RWPE1 (cell line): ENCODE data around the gene UQCC2.

ENCODE experiments used
- CTCF ChIA-PET: fragments of 350-600 bp; sonication (Branson Sonifier 250); formaldehyde crosslinking; extraction: SDS; loops from one replicate; lab custom pipeline; 2021; lab: Yijun Ruan, JAX
- POLR2A ChIA-PET: fragments of 400-600 bp; formaldehyde crosslinking; extraction: SDS; loops from one replicate; lab custom pipeline; 2020; ENCODE audit warnings: antibody characterized with exemption; ENCODE audit not compliant: low non-redundant PET; lab: Yijun Ruan, JAX
- DNase-seq: peaks from one replicate; pipeline ENCODE4 v3.0.0; 2012; ENCODE audit warnings: low spot score
- H3K27ac ChIP-seq: fragments of 450-650 bp; 2 replicates; pipeline ENCODE4 v1.5.1; 2017
- TF ChIP-seq, protein P1 (sequence below): fragments of 450-650 bp; conservative IDR thresholded peaks from 2 replicates; pipeline ENCODE4 v1.5.1; 2017; ENCODE audit warnings: low read depth, mild to moderate bottlenecking

Gene UQCC2

GRCh38 chr6:33733709-33734007 is 22.2 kb upstream of the UQCC2 start:
- H3K27ac ChIP-seq = no peak overlapping the region
- POLR2A ChIA-PET = no interaction called here
- TF ChIP-seq, protein P1, sequence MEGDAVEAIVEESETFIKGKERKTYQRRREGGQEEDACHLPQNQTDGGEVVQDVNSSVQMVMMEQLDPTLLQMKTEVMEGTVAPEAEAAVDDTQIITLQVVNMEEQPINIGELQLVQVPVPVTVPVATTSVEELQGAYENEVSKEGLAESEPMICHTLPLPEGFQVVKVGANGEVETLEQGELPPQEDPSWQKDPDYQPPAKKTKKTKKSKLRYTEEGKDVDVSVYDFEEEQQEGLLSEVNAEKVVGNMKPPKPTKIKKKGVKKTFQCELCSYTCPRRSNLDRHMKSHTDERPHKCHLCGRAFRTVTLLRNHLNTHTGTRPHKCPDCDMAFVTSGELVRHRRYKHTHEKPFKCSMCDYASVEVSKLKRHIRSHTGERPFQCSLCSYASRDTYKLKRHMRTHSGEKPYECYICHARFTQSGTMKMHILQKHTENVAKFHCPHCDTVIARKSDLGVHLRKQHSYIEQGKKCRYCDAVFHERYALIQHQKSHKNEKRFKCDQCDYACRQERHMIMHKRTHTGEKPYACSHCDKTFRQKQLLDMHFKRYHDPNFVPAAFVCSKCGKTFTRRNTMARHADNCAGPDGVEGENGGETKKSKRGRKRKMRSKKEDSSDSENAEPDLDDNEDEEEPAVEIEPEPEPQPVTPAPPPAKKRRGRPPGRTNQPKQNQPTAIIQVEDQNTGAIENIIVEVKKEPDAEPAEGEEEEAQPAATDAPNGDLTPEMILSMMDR = no peak
- CTCF ChIA-PET = no interaction called here
- no peak for DNase-seq

DNA sequence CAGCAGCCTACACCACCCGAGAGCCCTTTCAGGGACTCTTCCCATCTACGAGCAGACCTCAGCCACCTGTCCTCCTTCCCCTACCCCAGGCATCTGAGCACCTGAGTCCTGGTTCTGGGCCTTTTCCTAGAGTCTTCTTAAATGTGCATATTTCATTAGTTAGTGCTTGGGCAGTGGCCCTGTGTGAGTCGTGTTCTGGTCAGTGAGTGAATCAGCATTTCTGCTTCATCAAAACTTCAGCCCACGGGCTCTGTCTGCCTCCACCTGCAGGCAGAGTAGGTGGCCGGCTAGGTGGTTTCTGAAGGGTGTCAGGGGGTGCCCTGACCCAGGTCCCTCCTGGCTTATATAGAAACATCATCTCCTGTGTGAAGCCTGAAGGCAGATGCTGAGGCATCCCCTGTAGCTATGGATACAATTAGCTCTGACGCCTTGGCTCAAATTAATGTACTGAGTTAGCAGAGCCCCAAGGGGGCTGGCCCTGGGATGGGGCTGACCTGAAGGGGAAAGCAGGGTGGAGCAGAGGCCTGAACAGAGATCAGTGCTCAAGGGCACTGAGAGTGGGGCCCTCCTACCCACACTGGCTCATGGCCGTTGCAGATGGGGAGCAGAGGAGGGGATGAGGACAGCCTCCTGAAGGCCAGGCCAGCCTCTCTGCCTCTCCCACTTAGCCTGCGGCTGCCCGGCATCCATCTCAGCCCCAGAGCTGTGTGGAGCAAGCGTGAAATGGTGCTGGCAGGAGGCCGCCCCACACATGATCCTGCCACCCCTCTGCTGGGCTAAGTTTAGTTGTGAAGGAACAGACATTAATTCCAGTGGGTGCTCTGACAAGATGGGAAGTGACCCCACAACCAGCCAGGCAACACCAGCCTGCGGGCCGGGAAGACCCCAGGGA is 21.6 kb upstream of the UQCC2 start:
- DNase-seq = no peak
- no peak overlapping the region for H3K27ac ChIP-seq
- POLR2A ChIA-PET = no interaction called here
- TF ChIP-seq, protein P1 = no peak
- CTCF ChIA-PET = interaction anchor here (1.5 kb wide), 1 partner anchor 11 kb away, joined by 6 read pairs; no protein-coding TSS in a partner anchor

- TF ChIP-seq, protein P1 = no peak
- CTCF ChIA-PET = interaction anchor here (1.2 to 1.5 kb wide), 2 partner anchors 12 to 21 kb away, joined by 4 to 6 read pairs; partner anchors contain the start of gene UQCC2
- no peak for DNase-seq
- no peak overlapping the region for H3K27ac ChIP-seq
- POLR2A ChIA-PET = no interaction called here
Observed at GRCh38 chr6:33732385-33732784, 20.9 kb upstream of the UQCC2 start.

- TF ChIP-seq, protein P1 = no peak
- DNase-seq = no peak
- CTCF ChIA-PET = interaction anchor here (0.6 to 1.5 kb wide), 3 partner anchors 8 to 20 kb away, joined by 4 to 6 read pairs (median 5); partner anchors contain the start of gene UQCC2
- POLR2A ChIA-PET = no interaction called here
- no peak overlapping the region for H3K27ac ChIP-seq
Observed at GRCh38 chr6:33731751-33732282, 20.3 kb upstream of the UQCC2 start.

DNA sequence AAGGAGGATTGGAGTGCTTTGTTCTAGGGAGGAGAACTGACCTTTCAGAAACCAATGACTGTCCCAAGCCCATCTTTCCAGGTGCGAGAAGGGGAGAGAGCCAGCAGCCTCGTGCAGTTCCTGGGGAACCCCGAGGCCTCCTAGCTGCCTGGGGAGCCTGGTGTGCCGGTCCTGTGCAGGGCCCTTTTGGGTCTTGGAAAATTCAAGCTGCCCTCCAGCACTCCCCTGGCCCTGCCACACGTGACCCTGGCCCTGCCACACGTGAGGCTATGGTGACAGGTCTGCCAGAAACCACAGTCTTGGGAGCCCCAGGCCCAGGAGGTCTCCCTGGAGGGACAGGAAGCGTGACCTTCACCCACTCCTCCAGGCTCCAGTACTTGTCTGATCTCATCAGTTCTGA is 19.5 kb upstream of the UQCC2 start:
- POLR2A ChIA-PET = no interaction called here
- H3K27ac ChIP-seq = no peak overlapping the region
- DNase-seq = no peak
- TF ChIP-seq, protein P1 = no peak
- CTCF ChIA-PET = interaction anchor here (0.6 to 1.2 kb wide), 2 partner anchors 9 to 19 kb away, joined by 4 to 5 read pairs; partner anchors contain the start of gene UQCC2

- no peak overlapping the region for H3K27ac ChIP-seq
- TF ChIP-seq, protein P1 = no peak
- DNase-seq = no peak
- CTCF ChIA-PET = interaction anchor here (0.6 kb wide), 1 partner anchor 981 kb away, joined by 6 read pairs; no protein-coding TSS in a partner anchor
- POLR2A ChIA-PET = no interaction called here
Observed at GRCh38 chr6:33730611-33731010, 19.1 kb upstream of the UQCC2 start.
